MM.1S (cell line): ENCODE results near the gene TERC.

ENCODE experiments used
- EZH2 ChIP-seq: fragments of 300-600 bp; sonication (generic); optimal IDR thresholded peaks from 2 replicates; pipeline ENCODE3; 2017; ENCODE audit warnings: low read depth, mild to moderate bottlenecking, antibody characterized with exemption, low read length, mixed read lengths
- EZH2phosphoT487 ChIP-seq: fragments of 300-600 bp; sonication (generic); IDR thresholded peaks from 2 replicates; pipeline ENCODE4 v1.6.1; 2018; ENCODE audit warnings: antibody characterized with exemption, low read length
- TF ChIP-seq, protein P1 (sequence below): fragments of 300-600 bp; sonication (generic); IDR thresholded peaks from 2 replicates; pipeline ENCODE4 v1.5.1; 2016; ENCODE audit warnings: antibody characterized with exemption, low read length, mixed read lengths

DNA sequence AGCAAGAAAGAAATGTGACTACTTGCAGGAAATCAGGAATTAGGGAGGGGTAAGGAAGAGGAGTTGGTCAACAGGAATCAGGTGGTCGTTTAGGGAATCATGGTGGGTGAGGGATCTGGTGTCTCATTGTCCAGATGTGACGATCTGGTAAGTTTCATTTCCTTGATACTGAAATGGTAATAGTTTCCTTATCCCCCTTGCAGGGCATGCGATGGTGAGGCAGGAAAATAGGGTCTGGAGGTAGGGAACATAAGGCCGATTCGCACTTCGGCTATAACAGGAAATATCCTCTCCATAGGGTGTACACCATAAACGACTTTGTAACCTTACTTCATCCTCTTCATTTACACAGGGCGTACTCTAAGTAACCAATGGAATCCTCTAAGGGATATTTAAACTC is 48.4 kb upstream of the TERC start:
- TF ChIP-seq, protein P1, sequence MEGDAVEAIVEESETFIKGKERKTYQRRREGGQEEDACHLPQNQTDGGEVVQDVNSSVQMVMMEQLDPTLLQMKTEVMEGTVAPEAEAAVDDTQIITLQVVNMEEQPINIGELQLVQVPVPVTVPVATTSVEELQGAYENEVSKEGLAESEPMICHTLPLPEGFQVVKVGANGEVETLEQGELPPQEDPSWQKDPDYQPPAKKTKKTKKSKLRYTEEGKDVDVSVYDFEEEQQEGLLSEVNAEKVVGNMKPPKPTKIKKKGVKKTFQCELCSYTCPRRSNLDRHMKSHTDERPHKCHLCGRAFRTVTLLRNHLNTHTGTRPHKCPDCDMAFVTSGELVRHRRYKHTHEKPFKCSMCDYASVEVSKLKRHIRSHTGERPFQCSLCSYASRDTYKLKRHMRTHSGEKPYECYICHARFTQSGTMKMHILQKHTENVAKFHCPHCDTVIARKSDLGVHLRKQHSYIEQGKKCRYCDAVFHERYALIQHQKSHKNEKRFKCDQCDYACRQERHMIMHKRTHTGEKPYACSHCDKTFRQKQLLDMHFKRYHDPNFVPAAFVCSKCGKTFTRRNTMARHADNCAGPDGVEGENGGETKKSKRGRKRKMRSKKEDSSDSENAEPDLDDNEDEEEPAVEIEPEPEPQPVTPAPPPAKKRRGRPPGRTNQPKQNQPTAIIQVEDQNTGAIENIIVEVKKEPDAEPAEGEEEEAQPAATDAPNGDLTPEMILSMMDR = no peak
- TF ChIP-seq EZH2phosphoT487 (no peak), EZH2 (no peak)
